GM12878 (cell line): ENCODE results near the gene MSMB. TPM values are rescaled to one million over a fixed set of nuclear protein-coding genes. Genes with fewer than 3 reads are reported as not detected.

Experiments used
- ATAC-seq: fragments of 200-7000 bp; cut with Tn5 transposase; 3 replicates; pipeline ENCODE4 v1.9.1; 2020; ENCODE audit warnings: mild to moderate bottlenecking, moderate library complexity
- BruUV-seq: library from RNA; stranded (reverse); fragments of 400-500 nt; replicated peaks from 2 replicates; lab custom pipeline; 2021; lab: Mats Ljungman, UMichigan
- CTCF ChIA-PET: fragments of 300-600 bp; sonication (Branson Sonifier 250); formaldehyde crosslinking; extraction: SDS; loops from one replicate; lab custom pipeline; 2021; ENCODE audit warnings: inconsistent platforms; lab: Yijun Ruan, JAX
- POLR2A ChIA-PET: fragments of 350-600 bp; formaldehyde crosslinking; extraction: SDS; loops from one replicate; lab custom pipeline; 2021; ENCODE audit warnings: inconsistent platforms; lab: Charles Lee
- RAD21 ChIA-PET: fragments of 300-600 bp; sonication (Branson Sonifier 250); formaldehyde crosslinking; loops from one replicate; lab custom pipeline; 2023; ENCODE audit warnings: antibody characterized with exemption; ENCODE audit not compliant: unreplicated experiment; lab: Charles Lee
- SMC1A ChIA-PET: fragments of 300-600 bp; sonication (Branson Sonifier 250); formaldehyde crosslinking; loops from one replicate; lab custom pipeline; 2023; ENCODE audit not compliant: unreplicated experiment, uncharacterized antibody; lab: Charles Lee
- DNase-seq: peaks from one replicate; pipeline ENCODE4 v3.0.0-alpha.2; 2011; ENCODE audit warnings: low read depth, low spot score
- FAIRE-seq: peaks from 3 replicates; lab custom pipeline; 2011; peaks lifted over from hg19 to GRCh38; lab: Jason Lieb, UNC
- H2AFZ ChIP-seq: 2 replicates; pipeline ENCODE4 v1.6.0; 2011; ENCODE audit warnings: low read depth, low read length, control low read depth; ENCODE audit not compliant: control insufficient read depth
- H3K27ac ChIP-seq: 2 replicates; pipeline ENCODE4 v1.5.1; 2011; ENCODE audit warnings: control low read depth; ENCODE audit not compliant: control insufficient read depth, insufficient read depth
- H3K27me3 ChIP-seq, 2 experiments: replicated peaks in 1 of 2; 2 replicates each; pipeline versions ENCODE4 v1.6.0 to v1.6.1; 2011; ENCODE audit warnings: low read length in 1 of 2; ENCODE audit not compliant: control insufficient read depth in 2 of 2, insufficient read depth in 2 of 2
- H3K36me3 ChIP-seq, 2 experiments: 2 replicates each; pipeline ENCODE4 v1.5.1; 2011; ENCODE audit warnings: low read length in 1 of 2; ENCODE audit not compliant: control insufficient read depth in 2 of 2, insufficient read depth in 2 of 2
- H3K4me1 ChIP-seq: 2 replicates; pipeline ENCODE4 v1.6.1; 2011; ENCODE audit warnings: mild to moderate bottlenecking, low read length, moderate library complexity, mixed read lengths; ENCODE audit not compliant: control insufficient read depth, insufficient read depth
- H3K4me2 ChIP-seq: 2 replicates; pipeline ENCODE4 v1.6.0; 2011; ENCODE audit warnings: control low read depth; ENCODE audit not compliant: control insufficient read depth, insufficient read depth
- H3K4me3 ChIP-seq: fragments of 200-600 bp; sonication (generic); 2 replicates; pipeline ENCODE4 v1.5.1; 2016
- H3K79me2 ChIP-seq: 2 replicates; pipeline ENCODE4 v1.6.0; 2011; ENCODE audit warnings: low read length; ENCODE audit not compliant: control insufficient read depth, insufficient read depth
- H3K9ac ChIP-seq: 2 replicates; pipeline ENCODE4 v1.8.0; 2011; ENCODE audit warnings: low read length, control low read depth, mixed read lengths; ENCODE audit not compliant: control insufficient read depth, insufficient read depth
- H3K9me3 ChIP-seq: replicated peaks from 3 replicates; pipeline ENCODE4 v1.5.1; 2011; ENCODE audit warnings: mild to moderate bottlenecking, low read length; ENCODE audit not compliant: control insufficient read depth, insufficient read depth
- H4K20me1 ChIP-seq: 2 replicates; pipeline ENCODE4 v1.6.0; 2011; ENCODE audit not compliant: control insufficient read depth, insufficient read depth
- ATF7 ChIP-seq: fragments of 450-650 bp; IDR thresholded peaks from 2 replicates; pipeline ENCODE4 v1.6.1; 2016; ENCODE audit warnings: low read depth, mild to moderate bottlenecking
- EGR1 ChIP-seq, 2 experiments: IDR thresholded peaks; 1 replicate in 1 of 2; 2 replicates in 1 of 2; pipeline ENCODE4 v1.6.1; 2011 to 2012; ENCODE audit warnings: low read depth in 2 of 2, low read length in 2 of 2, borderline replicate concordance in 1 of 2, mild to moderate bottlenecking in 1 of 2, moderate library complexity in 1 of 2
- IKZF1 ChIP-seq: fragments of 450-650 bp; conservative IDR thresholded peaks from 2 replicates; pipeline ENCODE4 v1.6.1; 2017; ENCODE audit warnings: antibody characterized with exemption, mild to moderate bottlenecking
- NBN ChIP-seq: fragments of 450-650 bp; IDR thresholded peaks from 2 replicates; pipeline ENCODE4 v1.6.1; 2016
- PAX8 ChIP-seq: fragments of 450-650 bp; IDR thresholded peaks from 2 replicates; pipeline ENCODE4 v1.6.1; 2017; ENCODE audit warnings: mild to moderate bottlenecking, moderate library complexity
- PML ChIP-seq: IDR thresholded peaks from 2 replicates; pipeline ENCODE4 v1.6.1; 2012; ENCODE audit warnings: low read length, inconsistent platforms
- SUPT20H ChIP-seq: IDR thresholded peaks from 2 replicates; pipeline ENCODE4 v1.6.1; 2011; ENCODE audit warnings: low read depth, mild to moderate bottlenecking, low read length, moderate library complexity, borderline replicate concordance; ENCODE audit not compliant: control insufficient read depth
- ZNF622 ChIP-seq: fragments of 450-650 bp; IDR thresholded peaks from 2 replicates; pipeline ENCODE4 v1.6.1; 2017; ENCODE audit warnings: mild to moderate bottlenecking, inconsistent platforms
- WGBS: methylation state at CpG from one replicate; pipeline ENCODE4 v1.1.6; 2016; ENCODE audit warnings: low lambda C conversion rate; ENCODE audit not compliant: insufficient replicate concordance, insufficient coverage; ENCODE audit errors: missing lambda C conversion rate; 5-methylcytosine and 5-hydroxymethylcytosine counted together
- in situ Hi-C: fragments of 300-500 bp; cut with MboI; formaldehyde crosslinking; loops from 9 replicates; pipeline ENCODE4 v1.14.3; 2018; ENCODE audit warnings: mixed read lengths
- intact Hi-C: fragments of 100-400 bp; cut with micrococcal nuclease; formaldehyde crosslinking; loops from one replicate; pipeline ENCODE4 v1.14.2; 2022; ENCODE audit not compliant: unreplicated experiment
- polyA plus RNA-seq, 11 experiments: library from polyadenylated mRNA; depleted of rRNA in 4 of 11; unstranded in 6 of 11; stranded (reverse) in 5 of 11; fragments of >200 nt; fragmentation: Nextera tagmentation in 4 of 11; fragmentation: Illumina TruSeq in 1 of 11; extraction: Ambion mirVana in 4 of 11; extraction: Trizol in 1 of 11; gene quantifications; 1 replicate in 1 of 11; 2 replicates in 10 of 11; pipeline versions ENCODE4 v1.2.1 to v1.2.3, GENCODE V29; 2011 to 2016; ENCODE audit warnings: inconsistent platforms in 2 of 11, missing spikeins in 2 of 11, low read depth in 1 of 11
- total RNA-seq, 4 experiments: library from RNA; depleted of rRNA in 3 of 4; stranded (reverse); fragments of >200 nt in 3 of 4; fragmentation: Illumina TruSeq in 1 of 4; extraction: Trizol in 1 of 4; gene quantifications; 2 replicates each; pipeline versions ENCODE4 v1.2.1 to v1.2.3, GENCODE V29; 2013 to 2021
- TF ChIP-seq, protein P1 (sequence below): IDR thresholded peaks from 2 replicates; pipeline ENCODE4 v1.6.1; 2012; ENCODE audit warnings: improper control_type of control experiment, low read depth, low read length; ENCODE audit not compliant: insufficient replicate concordance
- TF ChIP-seq, protein P2 (sequence below): fragments of 450-650 bp; IDR thresholded peaks from 2 replicates; pipeline ENCODE4 v1.6.1; 2016; ENCODE audit warnings: mild to moderate bottlenecking
- TF ChIP-seq, protein P3 (sequence below): IDR thresholded peaks from 2 replicates; pipeline ENCODE4 v1.6.1; 2012; ENCODE audit warnings: low read length, inconsistent platforms
- TF ChIP-seq, protein P4 (sequence below): fragments of 450-650 bp; IDR thresholded peaks from 2 replicates; pipeline ENCODE4 v1.6.1; 2017; ENCODE audit warnings: mild to moderate bottlenecking, low read depth, inconsistent platforms; ENCODE audit not compliant: poor library complexity, severe bottlenecking

Gene MSMB
- total and polyA plus RNA-seq, 10 of the 15 experiments (the other 5 are each of a cell fraction or from before 2014, with no cell fraction given), result not detected

DNA sequence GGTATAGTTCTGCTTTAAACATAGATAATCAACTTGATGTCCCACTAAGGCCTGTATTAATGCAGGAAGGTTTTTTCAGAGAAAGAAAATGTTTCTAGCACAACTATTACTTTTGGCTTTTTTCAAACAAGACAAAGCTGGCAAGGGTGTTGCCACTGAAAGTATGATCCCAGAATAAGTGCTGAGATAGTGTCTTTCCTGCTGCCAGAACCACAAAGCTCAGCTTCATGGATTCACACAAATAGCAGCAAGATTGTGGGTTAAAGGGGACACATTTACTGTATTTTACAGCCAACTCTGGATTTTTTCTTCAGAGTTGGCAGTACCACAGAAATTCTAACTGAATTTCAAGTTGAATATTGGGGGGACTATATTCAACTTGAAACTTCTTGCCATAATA is 20.0 kb downstream of the MSMB start (continued):
- TF ChIP-seq, protein P1, sequence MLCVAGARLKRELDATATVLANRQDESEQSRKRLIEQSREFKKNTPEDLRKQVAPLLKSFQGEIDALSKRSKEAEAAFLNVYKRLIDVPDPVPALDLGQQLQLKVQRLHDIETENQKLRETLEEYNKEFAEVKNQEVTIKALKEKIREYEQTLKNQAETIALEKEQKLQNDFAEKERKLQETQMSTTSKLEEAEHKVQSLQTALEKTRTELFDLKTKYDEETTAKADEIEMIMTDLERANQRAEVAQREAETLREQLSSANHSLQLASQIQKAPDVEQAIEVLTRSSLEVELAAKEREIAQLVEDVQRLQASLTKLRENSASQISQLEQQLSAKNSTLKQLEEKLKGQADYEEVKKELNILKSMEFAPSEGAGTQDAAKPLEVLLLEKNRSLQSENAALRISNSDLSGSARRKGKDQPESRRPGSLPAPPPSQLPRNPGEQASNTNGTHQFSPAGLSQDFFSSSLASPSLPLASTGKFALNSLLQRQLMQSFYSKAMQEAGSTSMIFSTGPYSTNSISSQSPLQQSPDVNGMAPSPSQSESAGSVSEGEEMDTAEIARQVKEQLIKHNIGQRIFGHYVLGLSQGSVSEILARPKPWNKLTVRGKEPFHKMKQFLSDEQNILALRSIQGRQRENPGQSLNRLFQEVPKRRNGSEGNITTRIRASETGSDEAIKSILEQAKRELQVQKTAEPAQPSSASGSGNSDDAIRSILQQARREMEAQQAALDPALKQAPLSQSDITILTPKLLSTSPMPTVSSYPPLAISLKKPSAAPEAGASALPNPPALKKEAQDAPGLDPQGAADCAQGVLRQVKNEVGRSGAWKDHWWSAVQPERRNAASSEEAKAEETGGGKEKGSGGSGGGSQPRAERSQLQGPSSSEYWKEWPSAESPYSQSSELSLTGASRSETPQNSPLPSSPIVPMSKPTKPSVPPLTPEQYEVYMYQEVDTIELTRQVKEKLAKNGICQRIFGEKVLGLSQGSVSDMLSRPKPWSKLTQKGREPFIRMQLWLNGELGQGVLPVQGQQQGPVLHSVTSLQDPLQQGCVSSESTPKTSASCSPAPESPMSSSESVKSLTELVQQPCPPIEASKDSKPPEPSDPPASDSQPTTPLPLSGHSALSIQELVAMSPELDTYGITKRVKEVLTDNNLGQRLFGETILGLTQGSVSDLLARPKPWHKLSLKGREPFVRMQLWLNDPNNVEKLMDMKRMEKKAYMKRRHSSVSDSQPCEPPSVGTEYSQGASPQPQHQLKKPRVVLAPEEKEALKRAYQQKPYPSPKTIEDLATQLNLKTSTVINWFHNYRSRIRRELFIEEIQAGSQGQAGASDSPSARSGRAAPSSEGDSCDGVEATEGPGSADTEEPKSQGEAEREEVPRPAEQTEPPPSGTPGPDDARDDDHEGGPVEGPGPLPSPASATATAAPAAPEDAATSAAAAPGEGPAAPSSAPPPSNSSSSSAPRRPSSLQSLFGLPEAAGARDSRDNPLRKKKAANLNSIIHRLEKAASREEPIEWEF, result no peak
- TF ChIP-seq SUPT20H (no peak), ATF7 (no peak)

DNA sequence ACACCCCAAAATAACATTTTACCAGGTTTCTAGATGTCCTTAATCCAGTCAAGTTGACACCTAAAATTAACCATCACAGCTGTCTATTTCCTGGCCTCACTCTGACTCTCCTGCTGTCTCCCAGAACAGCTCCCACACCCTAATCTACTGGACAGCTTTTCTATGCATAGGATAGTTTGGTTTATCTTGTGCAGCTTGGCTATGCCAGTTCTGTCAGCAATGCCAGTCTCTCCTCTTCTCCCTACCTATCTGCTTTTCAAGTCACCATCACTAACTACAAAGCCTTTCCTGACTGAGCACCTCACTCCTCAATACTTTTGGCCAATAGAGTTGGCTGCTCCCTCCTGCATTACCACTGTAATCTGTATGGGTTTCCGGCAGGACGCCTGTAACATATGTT is 20.7 kb downstream of the MSMB start:
- intact Hi-C loops, result loop anchor here (10.0 kb wide), 1 partner anchor 561 kb away; no protein-coding TSS in a partner anchor
- TF ChIP-seq EGR1 (IDR thresholded peaks at IDR 0.05; ENCODE audit: borderline replicate concordance in 1 of 2, low read depth in 2 of 2, low read length in 2 of 2) (no peak), ZNF622 (no peak), NBN (no peak), PML (no peak), IKZF1 (no peak), PAX8 (no peak)
- TF ChIP-seq, protein P2, sequence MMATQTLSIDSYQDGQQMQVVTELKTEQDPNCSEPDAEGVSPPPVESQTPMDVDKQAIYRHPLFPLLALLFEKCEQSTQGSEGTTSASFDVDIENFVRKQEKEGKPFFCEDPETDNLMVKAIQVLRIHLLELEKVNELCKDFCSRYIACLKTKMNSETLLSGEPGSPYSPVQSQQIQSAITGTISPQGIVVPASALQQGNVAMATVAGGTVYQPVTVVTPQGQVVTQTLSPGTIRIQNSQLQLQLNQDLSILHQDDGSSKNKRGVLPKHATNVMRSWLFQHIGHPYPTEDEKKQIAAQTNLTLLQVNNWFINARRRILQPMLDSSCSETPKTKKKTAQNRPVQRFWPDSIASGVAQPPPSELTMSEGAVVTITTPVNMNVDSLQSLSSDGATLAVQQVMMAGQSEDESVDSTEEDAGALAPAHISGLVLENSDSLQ, result no peak
- TF ChIP-seq, protein P3, sequence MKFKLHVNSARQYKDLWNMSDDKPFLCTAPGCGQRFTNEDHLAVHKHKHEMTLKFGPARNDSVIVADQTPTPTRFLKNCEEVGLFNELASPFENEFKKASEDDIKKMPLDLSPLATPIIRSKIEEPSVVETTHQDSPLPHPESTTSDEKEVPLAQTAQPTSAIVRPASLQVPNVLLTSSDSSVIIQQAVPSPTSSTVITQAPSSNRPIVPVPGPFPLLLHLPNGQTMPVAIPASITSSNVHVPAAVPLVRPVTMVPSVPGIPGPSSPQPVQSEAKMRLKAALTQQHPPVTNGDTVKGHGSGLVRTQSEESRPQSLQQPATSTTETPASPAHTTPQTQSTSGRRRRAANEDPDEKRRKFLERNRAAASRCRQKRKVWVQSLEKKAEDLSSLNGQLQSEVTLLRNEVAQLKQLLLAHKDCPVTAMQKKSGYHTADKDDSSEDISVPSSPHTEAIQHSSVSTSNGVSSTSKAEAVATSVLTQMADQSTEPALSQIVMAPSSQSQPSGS, result no peak
- TF ChIP-seq, protein P4, sequence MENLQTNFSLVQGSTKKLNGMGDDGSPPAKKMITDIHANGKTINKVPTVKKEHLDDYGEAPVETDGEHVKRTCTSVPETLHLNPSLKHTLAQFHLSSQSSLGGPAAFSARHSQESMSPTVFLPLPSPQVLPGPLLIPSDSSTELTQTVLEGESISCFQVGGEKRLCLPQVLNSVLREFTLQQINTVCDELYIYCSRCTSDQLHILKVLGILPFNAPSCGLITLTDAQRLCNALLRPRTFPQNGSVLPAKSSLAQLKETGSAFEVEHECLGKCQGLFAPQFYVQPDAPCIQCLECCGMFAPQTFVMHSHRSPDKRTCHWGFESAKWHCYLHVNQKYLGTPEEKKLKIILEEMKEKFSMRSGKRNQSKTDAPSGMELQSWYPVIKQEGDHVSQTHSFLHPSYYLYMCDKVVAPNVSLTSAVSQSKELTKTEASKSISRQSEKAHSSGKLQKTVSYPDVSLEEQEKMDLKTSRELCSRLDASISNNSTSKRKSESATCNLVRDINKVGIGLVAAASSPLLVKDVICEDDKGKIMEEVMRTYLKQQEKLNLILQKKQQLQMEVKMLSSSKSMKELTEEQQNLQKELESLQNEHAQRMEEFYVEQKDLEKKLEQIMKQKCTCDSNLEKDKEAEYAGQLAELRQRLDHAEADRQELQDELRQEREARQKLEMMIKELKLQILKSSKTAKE, result no peak

More for the DNA sequence above, 20.7 kb downstream of the MSMB start:
- H3K27ac ChIP-seq, result no peak overlapping the region
- H2AFZ ChIP-seq, result no peak overlapping the region
- peaks cover 93% of the 10 kb centered on the region for H3K79me2 ChIP-seq
- H3K4me3 ChIP-seq, result no peak overlapping the region
- peaks cover 5% of the 10 kb centered on the region for H3K4me1 ChIP-seq
- no peak overlapping the region for H3K9ac ChIP-seq
- in situ Hi-C loops, result loop anchor here (5.0 to 10.0 kb wide), 3 partner anchors 563 to 1021 kb away; partner anchors contain the start of gene ZNF22
- 0 out of 4 replicates have a peak, but pooled peaks cover 0 to 3% of the 10 kb centered on the region in 2 experiments for H3K36me3 ChIP-seq
- H3K4me2 ChIP-seq, result peak overlapping the region; percentile 44
- FAIRE-seq (no peak), ATAC-seq (no peak), DNase-seq (no peak)
- no peaks in the 10 kb centered on the region for H3K27me3 ChIP-seq
- WGBS, result 95% methylated on average over 2 of the region's 2 CpGs
- ChIA-PET POLR2A (no interaction called here), CTCF (interaction anchor here (1.1 to 2.1 kb wide), 3 partner anchors 354 to 775 kb away, joined by 3 to 9 read pairs (median 5); no protein-coding TSS in a partner anchor), RAD21 (interaction anchor here (1.5 kb wide), 2 partner anchors 14 to 772 kb away, joined by 3 to 4 read pairs; no protein-coding TSS in a partner anchor), SMC1A (interaction anchor here (1.1 to 2.7 kb wide), 4 partner anchors 8 to 790 kb away, joined by 3 to 6 read pairs (median 4); no protein-coding TSS in a partner anchor)
- no peaks in the 10 kb centered on the region; the same call in 1 of the 2 replicates for H4K20me1 ChIP-seq
- BruUV-seq, result no TSS peak
- no peaks in the 10 kb centered on the region for H3K9me3 ChIP-seq
